Loucy (cell line): ENCODE data around the gene CHN2.

Experiments
- EZH2phosphoT487 ChIP-seq: fragments of 200-600 bp; IDR thresholded peaks from 2 replicates; pipeline ENCODE4 v1.6.1; 2018; ENCODE audit warnings: antibody characterized with exemption, mild to moderate bottlenecking, moderate library complexity, borderline replicate concordance
- TF ChIP-seq, protein P1 (sequence below): fragments of 200-600 bp; sonication (generic); conservative IDR thresholded peaks from 2 replicates; pipeline ENCODE4 v1.5.1; 2014; ENCODE audit warnings: mild to moderate bottlenecking, antibody characterized with exemption, low read length

DNA sequence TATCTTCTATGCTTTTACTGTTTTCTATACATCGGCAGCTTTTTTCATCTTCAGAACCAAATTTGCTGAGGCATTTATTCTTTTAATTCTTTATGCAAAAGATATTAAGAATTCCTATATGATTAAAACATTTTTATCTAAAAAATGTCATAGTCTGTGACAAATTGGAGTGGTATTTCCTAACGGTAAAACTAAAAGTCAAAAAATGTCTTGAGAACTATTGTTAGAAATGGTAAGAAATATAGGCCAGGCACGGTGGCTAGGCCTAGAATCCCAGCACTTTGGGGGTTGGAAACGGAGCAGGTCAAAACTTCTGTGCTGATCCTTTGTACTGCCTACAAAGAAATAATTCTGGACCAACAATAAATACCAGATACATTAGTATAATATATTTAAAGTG lies 311.4 kb downstream of the CHN2 start:
- TF ChIP-seq, protein P1, sequence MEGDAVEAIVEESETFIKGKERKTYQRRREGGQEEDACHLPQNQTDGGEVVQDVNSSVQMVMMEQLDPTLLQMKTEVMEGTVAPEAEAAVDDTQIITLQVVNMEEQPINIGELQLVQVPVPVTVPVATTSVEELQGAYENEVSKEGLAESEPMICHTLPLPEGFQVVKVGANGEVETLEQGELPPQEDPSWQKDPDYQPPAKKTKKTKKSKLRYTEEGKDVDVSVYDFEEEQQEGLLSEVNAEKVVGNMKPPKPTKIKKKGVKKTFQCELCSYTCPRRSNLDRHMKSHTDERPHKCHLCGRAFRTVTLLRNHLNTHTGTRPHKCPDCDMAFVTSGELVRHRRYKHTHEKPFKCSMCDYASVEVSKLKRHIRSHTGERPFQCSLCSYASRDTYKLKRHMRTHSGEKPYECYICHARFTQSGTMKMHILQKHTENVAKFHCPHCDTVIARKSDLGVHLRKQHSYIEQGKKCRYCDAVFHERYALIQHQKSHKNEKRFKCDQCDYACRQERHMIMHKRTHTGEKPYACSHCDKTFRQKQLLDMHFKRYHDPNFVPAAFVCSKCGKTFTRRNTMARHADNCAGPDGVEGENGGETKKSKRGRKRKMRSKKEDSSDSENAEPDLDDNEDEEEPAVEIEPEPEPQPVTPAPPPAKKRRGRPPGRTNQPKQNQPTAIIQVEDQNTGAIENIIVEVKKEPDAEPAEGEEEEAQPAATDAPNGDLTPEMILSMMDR = no peak
- no peak for TF ChIP-seq EZH2phosphoT487
